ENCODE results near the gene SLC4A2.

The SLC4A2 gene

DNA sequence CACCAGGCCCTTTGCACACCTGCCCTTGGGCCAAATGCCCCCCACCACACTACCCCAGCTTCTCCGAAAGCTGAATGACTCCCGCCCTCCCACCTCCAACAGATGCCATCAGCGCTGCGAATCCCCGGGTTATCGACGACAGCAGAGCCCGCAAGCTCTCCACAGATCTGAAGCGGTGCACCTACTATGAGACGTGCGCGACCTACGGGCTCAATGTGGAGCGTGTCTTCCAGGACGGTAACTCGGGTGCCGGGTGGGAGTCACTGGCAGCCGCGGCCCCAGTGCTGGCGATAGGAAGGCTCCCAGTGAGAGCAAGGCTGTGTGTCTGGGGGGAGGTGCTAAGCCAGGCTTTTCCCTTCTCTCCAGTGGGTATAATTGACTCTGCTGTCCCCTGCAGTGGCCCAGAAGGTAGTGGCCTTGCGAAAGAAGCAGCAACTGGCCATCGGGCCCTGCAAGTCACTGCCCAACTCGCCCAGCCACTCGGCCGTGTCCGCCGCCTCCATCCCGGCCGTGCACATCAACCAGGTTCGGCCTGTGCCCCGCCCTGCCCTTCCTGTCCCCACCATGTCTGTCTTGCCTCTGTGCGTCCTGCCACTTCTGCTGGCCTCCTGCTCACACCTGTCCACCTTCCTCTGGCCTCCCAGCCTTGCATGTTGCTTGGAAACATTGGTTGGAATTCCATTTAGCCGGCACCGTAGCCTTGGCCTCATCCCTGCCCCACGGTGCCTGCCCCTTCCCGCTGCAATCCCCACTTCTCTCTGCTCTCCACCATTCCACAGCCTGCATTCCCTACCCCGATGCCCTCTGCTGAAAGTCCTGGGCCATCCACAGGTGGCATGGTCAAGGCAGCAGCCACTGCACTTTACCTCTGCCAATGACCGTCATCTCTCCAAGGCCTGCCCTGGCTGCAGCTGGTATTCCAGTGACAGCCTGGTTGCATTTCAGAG, 59.0 kb downstream of the SLC4A2 start:
- DNase-seq, result no peak

DNA sequence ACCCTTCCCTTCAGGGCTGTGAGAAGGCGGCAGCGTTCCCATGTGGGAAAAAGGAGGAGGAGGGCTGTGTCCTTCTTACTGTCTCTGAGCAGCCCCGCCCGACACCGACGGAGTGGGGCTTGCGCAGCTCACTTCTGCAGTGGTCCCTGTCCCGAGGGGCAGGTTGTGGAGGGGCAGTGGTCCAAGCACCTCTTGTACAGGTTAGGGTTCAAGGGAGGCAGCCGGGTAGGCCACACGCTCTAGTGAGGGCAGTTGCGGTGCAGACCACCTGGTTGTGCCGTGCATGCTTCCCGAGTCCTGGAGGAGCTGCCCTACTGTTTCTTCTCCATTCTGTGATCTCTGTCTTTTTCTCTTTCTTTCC, 59.6 kb downstream of the SLC4A2 start:
- DNase-seq, result no peak

DNA sequence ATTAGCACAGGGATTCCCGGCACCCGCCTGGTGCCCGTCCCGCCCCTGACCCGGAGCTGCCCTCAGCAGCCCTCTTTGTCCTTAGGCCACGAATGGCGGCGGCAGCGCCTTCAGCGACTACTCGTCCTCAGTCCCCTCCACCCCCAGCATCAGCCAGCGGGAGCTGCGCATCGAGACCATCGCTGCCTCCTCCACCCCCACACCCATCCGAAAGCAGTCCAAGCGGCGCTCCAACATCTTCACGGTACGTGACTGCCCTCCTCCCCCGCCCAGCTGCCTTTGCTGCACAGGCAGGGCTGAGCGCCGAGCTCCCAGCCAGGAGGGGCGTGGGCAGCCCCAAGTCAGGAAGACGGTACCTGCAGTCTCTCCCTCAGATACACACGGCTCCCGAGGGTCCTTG, 60.5 kb downstream of the SLC4A2 start:
- no peak for DNase-seq

DNA sequence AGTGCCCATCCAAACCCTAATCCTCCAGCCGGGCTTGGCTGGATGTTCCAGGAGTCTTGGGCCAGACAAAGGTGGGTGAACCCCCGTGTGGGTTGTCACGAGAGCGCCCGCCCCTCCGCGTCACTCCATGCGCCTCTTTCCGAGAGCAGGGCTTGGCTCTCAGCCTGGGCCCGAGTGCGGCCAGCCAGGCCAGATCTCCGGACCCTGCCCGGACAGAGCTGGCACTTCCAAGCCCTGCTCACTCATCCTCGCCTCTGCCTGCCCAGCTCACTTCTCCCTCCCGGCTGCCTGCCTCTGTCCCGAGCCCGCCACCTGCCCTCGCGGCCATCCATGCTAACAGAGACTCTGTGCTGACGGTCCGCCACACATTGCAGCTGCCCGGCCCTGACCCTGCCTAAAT, 61.5 kb downstream of the SLC4A2 start:
- DNase-seq, result no peak

DNA sequence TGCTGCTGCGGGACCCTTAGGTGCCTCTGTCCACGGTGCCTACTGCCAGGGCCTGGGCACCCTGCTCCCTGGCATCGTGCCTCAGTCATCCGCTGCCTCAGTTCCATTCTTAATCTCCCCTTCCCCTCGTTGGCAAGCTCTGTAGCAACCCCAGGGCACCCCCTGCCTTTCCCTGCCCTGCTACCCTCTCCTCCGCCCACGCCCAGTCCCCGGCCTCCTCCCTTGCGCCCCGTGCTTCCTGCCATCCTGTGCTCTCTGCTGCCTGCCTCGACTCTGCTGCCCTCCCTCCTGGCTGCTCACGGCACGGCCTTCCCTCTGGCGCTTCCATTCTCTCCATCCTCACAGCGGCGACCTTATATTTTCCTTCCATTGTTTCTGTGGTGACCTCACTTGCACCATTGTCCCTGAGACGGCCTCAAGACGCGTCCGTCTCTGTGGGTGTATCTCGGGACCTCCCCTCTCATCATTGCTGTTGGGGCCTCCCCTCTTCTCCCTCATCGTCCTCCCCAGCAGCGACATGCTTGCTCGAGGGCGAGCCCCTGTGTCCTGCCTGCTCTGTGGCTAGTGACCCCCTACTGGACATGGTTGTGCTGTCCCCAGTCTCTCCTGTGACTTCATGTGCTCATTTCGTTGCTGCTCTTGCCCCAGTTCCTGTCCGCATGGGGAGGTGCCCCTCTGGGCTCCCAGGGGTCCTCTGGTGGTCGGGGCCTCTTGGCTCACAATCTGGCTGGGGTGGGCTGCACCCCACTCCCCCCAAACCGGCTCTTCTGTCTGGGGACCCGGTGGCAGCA, 62.2 kb downstream of the SLC4A2 start:
- DNase-seq, result no peak

DNA sequence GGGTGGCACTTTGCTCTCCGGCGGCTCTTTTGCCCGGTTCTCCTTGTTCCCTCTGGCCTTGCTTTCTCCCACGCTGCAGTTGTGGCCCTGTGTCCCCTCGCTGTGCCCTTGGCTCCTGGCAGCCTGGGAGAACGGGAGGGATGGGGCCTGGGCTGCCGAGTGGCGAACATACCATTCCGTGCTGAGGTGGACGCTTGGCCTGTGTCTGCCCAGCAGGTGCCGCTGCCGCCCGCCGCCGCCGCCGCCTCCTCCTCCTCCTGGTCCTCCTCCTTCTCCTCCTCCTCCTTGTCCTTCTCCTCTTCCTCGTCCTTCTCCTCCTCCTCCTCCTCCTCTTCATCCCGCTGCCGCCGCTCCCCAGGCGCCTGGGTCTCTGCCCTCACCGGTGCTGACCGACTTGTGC, 62.9 kb downstream of the SLC4A2 start:
- no peak for DNase-seq

DNA sequence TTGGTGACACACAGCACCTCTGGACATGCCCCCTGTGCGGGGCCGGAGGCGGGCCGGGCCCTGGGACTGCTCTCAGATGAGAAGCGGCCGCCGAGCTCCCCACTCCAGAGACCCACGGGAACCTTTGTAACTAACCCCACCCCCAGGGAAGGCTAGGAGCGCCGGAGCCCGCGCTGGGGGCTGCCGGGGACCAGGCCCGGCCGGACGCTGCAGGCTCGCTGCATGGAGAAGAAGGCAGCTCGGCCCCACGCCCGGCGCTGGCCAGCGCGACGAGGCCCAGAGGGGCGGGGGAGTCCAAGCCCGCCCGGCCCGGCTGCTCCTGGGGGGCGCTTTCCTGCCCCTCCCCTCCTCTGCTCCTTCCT, 63.4 kb downstream of the SLC4A2 start:
- no peak for DNase-seq

DNA sequence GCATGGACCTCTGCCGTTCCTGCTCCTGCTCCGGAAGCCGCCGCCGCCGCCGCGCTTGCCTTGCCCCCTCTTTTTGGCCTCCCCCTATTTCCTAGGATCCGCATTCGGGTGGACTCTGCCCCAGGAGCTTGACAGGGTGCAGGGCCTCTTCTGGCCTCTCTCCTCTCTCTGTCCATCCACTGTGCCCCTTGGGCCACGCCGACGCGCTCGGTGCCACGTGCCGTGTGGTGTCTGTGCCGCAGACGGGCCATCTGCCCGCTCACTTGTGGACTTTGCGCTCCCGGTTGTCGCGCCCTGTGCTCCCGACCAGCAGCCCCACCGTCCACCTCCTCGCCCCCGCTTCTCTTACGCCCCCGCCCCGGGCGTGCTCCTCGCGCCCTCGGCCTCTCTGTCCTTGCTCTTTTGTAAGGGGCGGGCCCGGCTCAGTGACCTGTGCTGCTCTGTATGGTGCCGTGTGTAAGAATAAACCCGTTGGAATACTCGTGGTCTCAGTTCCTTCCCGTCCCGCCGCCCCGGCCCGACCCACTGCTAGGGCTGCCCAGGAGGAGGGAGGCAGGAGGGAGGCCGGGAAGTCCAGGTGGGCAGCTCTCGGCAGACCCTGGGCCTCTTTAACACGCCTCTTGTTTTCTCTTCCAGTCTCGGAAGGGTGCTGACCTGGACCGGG, 63.9 kb downstream of the SLC4A2 start:
- DNase-seq, result no peak

DNA sequence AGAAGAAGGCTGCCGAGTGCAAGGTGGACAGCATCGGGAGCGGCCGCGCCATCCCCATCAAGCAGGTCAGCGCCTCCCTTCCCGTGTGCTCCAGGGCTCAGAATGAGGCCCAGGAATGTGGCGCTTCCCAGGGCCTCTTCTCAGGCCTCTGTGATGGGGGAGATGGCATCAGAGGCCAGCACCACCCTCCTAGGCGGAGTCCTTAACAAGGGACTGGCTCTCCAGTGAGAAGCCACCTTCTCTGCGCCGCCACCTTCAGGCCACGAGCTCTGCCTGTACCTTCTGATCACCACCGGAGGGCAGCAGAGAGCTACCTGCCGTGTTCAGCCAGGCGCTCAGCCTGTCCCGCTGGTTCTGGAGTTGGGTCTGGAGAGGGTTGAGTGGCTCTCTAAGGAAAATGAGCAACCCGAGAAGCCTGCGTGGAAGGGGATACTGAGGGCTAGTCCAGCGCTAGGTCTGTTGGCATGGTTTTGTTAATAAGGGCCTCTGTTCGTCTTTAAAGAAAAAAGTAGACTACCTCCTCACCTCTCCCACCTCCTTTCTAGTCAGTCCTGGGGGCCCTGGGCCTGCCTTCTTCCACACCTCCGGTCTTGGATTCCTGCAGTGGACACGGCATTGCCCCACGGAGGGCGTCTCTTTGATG, 64.6 kb downstream of the SLC4A2 start:
- DNase-seq, result peak; percentile 66 to 73 (median 68)

DNA sequence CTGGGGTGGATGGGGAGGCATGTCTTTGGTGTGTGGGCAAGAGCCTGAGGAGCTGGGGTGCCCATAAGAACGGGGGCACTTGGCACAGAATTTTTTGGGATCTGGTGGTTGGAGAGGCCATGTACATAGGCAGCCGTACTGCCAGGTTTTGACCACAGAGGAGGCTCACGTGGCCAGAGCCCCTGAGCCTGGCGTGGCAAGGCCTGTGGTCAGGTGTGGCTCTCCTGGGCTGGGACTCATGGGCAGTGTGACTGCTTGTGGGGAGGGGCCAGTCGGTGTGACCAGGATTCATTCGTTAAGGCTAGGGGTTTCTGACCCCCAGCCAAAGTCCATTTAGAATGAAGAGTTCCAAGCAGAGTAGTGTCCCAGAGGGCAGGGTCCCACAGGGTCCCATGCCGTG, 65.1 kb downstream of the SLC4A2 start:
- DNase-seq, result no peak

DNA sequence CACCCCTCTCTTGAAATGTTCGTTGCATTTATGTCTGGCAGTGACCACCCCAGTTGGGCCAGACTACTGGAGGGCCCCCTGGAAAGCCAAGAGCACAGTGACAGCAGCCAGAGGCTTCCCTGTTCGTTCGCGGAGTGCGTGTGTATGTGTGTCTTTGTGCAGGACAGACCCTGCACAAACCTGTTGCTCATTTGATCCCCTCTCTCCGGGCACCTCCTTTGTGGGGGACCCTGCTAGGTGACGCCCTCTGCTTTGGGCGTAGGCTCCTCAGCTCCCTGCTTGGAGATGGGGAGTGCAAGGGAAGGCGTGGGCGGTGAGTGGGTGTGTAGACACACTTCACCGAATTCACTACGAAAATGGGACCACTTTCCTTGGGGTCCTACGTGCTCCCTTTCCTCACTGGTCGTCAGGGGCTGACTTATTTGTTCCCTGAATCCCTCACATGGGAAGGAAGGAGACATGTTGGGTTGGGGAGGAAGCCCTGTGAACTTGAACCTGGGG, 65.6 kb downstream of the SLC4A2 start:
- no peak for DNase-seq

DNA sequence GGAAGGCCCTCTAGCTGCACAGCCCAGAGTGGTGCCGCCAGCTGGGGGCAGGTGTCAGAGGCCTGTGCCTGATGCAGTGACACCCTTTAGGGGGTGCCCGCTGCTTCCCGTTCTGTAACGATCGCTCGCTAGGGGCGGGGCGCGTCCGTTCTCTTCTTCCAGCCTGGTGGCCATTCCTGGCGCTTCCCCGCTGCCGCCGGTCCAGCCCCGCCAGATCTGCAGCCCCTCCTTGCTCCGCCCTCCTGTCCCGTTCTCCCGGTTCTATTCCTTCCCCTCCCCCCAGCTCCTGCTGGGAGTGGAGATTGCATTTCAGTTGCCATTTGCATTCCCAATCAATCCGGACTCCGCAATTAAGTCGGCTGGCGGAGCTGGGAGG, 66.1 kb downstream of the SLC4A2 start:
- DNase-seq, result no peak

DNA sequence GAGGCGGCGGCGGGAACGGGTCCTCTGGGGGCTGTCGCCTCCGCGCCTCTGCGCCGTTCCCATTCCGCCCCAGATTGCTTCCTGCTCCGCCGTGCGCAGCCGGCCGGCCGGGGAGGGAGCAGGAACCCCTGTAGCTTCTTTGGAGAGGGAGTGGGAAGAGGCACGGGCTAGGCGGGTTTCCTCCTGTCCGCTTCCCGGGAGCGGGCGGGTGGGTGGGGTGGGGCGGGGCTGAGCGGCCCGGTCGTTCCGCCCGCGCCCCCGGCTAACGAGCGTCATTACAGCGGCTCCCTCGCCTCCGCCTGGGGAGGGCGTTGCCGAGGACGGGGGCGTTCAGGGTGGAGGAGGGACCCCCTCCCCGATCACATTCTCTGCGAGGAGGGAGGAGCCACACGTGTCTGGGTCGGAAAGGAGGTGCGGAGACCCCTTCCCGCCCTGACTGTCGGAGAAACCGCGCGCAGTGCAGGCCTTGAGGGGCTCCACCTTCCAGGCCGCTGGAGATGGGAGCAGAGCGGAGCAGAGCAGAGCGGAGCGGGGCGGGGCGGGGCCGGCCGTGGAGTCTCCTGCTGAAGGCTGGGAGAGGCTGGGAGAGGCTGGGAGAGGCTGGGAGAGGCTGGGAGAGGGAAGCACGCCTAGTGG, 66.6 kb downstream of the SLC4A2 start:
- no peak for DNase-seq
